ENCODE measurements around the gene MPHOSPH9. TPM values are rescaled to one million over a fixed set of nuclear protein-coding genes. Genes with fewer than 3 reads are reported as not detected.

The MPHOSPH9 gene
- total RNA-seq, 2 experiments from 2014 or later: 94.0 to 128 TPM

DNA sequence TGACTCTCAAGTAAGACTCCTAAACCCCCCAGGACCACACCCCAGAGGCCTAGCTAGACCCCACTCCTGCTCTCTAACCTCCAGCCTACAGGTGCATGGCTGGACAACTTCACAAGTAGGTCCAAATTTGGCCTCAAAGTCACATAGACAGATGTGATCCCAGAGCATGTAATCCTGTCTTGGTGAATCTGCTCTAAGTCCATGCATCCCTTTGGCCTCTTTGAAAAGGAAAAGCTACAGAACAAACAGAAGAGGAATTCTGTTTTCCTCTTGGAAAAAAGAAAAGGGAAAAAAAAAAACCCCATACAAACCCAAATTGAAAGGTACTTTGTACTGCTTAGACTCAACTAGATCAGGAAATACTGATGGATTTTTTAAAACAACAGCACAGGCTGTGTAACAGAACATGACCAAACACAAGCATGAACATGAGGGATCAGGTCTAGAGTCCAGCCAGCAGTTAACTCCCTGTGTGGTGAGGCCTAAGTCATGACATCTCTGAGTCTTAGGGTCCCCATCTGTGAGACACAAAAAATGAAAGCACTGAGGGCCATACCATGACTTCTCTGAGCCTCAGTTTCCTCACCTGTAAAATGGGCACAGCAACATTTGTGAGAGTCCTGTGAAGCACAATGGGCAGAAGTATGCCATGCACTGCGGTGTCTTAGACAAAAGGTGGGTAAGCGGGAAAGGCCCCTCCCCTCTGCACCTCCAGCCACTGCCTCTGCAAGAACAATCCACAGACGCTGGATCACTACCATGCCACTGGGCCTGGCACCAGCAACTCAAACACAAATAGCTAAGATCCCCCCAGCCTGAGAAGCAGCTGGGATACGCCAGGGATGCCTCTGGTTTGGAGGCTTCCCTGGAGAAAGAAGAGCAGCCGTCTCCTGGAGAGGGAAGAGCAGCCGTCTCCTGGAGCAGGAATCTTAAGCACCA lies 92.0 kb downstream of the MPHOSPH9 start:
- Mint-ChIP-seq H3K9me3 (ENCODE audit: low read depth) (no peaks in the 10 kb centered on the region), H3K4me1 (peaks cover 26% of the 10 kb centered on the region), H3K27ac (no peak overlapping the region), H3K36me3 (ENCODE audit: low read depth) (peaks cover 2% of the 10 kb centered on the region), H3K27me3 (no peaks in the 10 kb centered on the region), H3K4me3 (no peak overlapping the region)
- ChIA-PET POLR2A (no interaction called here), CTCF (no interaction called here)
- intact Hi-C loops (cut with DNase I, micrococcal nuclease): no loop called here
- no peak for ATAC-seq
- no peak for DNase-seq

DNA sequence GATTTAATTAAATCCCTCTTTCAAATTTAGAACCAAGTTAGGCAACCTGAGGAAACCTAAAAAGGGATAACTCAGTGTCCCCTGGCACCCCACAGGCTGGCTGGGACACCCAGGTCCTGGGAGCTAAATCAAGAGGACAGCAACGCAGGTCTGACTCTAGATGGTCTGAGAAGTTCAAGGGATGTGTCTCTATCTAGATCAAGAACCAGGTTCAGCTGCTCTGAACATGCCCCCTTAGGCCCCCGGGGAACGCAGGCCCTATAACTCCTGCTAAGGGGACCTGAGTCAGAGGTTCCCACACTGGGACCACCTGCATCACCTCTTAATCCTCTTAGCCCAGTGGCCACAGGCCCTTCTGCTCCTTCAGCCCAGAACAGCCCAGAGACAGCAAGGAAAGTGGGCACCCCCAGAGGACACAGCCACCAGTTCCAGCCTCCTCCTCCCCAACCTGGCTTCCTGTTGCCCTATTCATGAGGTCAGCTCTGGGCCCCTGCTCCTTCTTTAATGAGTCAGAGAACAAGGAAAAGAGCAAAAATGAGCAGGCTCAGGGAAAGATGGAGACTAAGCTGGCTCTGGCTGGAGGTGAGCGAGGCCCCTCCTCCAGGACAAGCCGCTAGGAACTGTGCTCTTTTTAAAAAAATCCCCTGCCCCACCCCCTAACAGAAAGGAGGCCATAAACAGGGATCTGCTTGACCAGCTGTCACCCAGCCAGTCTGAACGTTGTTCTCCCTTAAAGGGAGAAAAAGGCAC lies 92.8 kb downstream of the MPHOSPH9 start:
- ChIA-PET CTCF (no interaction called here), POLR2A (no interaction called here)
- no peak overlapping the region for H3K4me3 Mint-ChIP-seq
- H3K36me3 Mint-ChIP-seq (ENCODE audit: low read depth): peaks cover 3% of the 10 kb centered on the region
- peaks cover 30% of the 10 kb centered on the region for H3K4me1 Mint-ChIP-seq
- no peaks in the 10 kb centered on the region for H3K9me3 Mint-ChIP-seq (ENCODE audit: low read depth)
- H3K27ac Mint-ChIP-seq: peak overlapping the region; percentile 9
- ATAC-seq (peak; percentile 30), DNase-seq (no peak)
- intact Hi-C loops (cut with DNase I, micrococcal nuclease): no loop called here
- no peaks in the 10 kb centered on the region for H3K27me3 Mint-ChIP-seq

DNA sequence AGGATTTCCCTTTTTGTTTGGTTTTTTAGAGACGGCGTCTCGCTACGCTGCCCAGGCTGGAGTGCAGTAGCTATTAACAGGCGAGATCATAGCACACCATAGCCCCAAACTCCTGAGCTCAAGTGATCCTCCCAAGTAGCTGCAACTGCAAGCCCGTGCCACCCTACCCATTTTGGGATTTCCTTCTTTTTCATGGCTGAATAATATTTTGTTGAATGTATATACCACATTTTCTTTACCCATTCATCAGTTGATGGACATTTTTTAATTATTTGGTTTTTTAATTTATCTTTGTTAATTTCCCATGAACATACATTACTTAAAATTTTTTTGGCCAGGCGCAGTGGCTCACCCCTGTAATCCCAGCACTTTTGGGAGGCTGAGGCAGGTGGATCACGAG lies 97.3 kb downstream of the MPHOSPH9 start:
- intact Hi-C loops (cut with DNase I, micrococcal nuclease): no loop called here
- no peak overlapping the region for H3K4me3 Mint-ChIP-seq
- H3K4me1 Mint-ChIP-seq: peaks cover 44% of the 10 kb centered on the region
- no peaks in the 10 kb centered on the region for H3K27me3 Mint-ChIP-seq
- POLR2A ChIA-PET: no interaction called here
- ATAC-seq: no peak
- H3K27ac Mint-ChIP-seq: no peak overlapping the region
- CTCF ChIA-PET: interaction anchor here (0.9 to 1.2 kb wide), 3 partner anchors 8 to 71 kb away, joined by 3 read pairs; no protein-coding TSS in a partner anchor
- no peak for DNase-seq
- H3K36me3 Mint-ChIP-seq (ENCODE audit: low read depth): peaks cover 3% of the 10 kb centered on the region
- H3K9me3 Mint-ChIP-seq (ENCODE audit: low read depth): no peaks in the 10 kb centered on the region

DNA sequence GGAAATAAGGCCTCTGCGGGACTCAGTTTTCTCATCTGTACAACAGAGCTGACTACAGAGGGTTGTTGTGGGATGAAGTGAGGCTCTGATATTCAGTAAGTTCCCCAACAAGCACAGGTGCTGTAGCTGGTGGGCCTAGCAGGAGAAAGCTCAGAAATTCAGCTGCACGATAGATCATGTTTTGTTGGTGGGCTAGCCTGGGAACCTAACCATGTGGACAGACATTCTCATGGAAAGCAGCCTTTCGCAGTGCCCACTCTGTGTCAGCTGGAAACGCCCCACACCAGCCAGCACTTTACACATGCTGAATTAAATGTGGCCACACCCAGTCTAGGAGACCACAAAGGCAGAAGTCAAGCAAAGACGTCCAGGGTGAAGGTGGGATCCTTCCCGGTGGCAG lies 98.1 kb downstream of the MPHOSPH9 start:
- ATAC-seq (no peak), DNase-seq (no peak)
- H3K27me3 Mint-ChIP-seq: no peaks in the 10 kb centered on the region
- peaks cover 3% of the 10 kb centered on the region for H3K36me3 Mint-ChIP-seq (ENCODE audit: low read depth)
- ChIA-PET CTCF (interaction anchor here (0.6 to 1.2 kb wide), 5 partner anchors 9 to 758 kb away, joined by 3 to 4 read pairs (median 3); no protein-coding TSS in a partner anchor), POLR2A (no interaction called here)
- peaks cover 37% of the 10 kb centered on the region for H3K4me1 Mint-ChIP-seq
- no peak overlapping the region for H3K27ac Mint-ChIP-seq
- intact Hi-C loops (cut with DNase I, micrococcal nuclease): no loop called here
- no peak overlapping the region for H3K4me3 Mint-ChIP-seq
- H3K9me3 Mint-ChIP-seq (ENCODE audit: low read depth): no peaks in the 10 kb centered on the region

DNA sequence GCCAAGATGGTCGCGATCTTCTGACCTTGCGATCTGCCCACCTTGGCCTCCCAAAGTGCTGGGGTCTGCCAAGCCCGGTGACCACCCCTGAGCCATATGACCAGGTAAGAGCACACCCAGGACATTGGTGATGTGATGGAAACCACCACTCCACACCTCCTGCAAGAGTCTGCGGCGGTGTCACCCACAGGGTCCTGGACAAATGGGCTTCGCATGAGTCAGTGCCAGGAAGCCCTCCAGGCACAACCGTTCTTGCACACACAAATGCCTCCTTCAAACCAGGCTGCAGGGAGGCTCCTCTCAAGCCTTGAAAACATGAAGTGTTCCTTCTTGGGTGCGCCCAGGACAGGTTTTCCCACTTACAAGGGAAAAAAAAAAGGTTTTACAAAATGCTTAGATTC lies 98.7 kb downstream of the MPHOSPH9 start:
- no peaks in the 10 kb centered on the region for H3K27me3 Mint-ChIP-seq
- POLR2A ChIA-PET: no interaction called here

DNA sequence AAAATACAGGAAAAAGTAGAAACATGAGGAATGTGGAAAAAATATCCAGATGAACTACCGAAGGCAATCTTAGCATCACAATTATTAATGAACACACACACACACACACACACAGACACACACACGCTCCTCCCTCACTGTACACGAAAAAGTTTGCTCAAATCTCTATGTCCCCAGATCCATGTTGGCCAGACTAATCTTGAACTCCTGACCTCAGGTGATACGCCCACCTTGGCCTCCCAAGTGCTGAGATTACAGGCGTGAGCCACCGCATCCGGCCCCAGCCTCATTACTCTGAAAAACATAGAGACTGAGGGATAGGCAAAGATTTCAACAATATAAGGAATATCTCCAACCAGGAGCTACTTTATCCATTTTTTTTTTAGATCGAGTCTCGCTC lies 99.2 kb downstream of the MPHOSPH9 start:
- Mint-ChIP-seq H3K4me3 (no peak overlapping the region), H3K9me3 (ENCODE audit: low read depth) (no peaks in the 10 kb centered on the region), H3K36me3 (ENCODE audit: low read depth) (peaks cover 3% of the 10 kb centered on the region), H3K27me3 (no peaks in the 10 kb centered on the region), H3K27ac (no peak overlapping the region), H3K4me1 (peaks cover 34% of the 10 kb centered on the region)
- intact Hi-C loops (cut with DNase I, micrococcal nuclease): no loop called here
- no peak for DNase-seq
- CTCF ChIA-PET: interaction anchor here (1.0 kb wide), 1 partner anchor 9 kb away, joined by 3 read pairs; no protein-coding TSS in a partner anchor
- ATAC-seq: no peak
- POLR2A ChIA-PET: no interaction called here

More for the DNA sequence above, 98.7 kb downstream of the MPHOSPH9 start:
- Mint-ChIP-seq H3K4me1 (peaks cover 34% of the 10 kb centered on the region), H3K27ac (no peak overlapping the region), H3K4me3 (no peak overlapping the region), H3K9me3 (ENCODE audit: low read depth) (no peaks in the 10 kb centered on the region), H3K36me3 (ENCODE audit: low read depth) (peaks cover 3% of the 10 kb centered on the region)
- intact Hi-C loops (cut with DNase I, micrococcal nuclease): no loop called here
- DNase-seq (no peak), ATAC-seq (no peak)
- CTCF ChIA-PET: interaction anchor here (0.6 to 1.2 kb wide), 2 partner anchors 14 to 757 kb away, joined by 3 to 4 read pairs; no protein-coding TSS in a partner anchor

DNA sequence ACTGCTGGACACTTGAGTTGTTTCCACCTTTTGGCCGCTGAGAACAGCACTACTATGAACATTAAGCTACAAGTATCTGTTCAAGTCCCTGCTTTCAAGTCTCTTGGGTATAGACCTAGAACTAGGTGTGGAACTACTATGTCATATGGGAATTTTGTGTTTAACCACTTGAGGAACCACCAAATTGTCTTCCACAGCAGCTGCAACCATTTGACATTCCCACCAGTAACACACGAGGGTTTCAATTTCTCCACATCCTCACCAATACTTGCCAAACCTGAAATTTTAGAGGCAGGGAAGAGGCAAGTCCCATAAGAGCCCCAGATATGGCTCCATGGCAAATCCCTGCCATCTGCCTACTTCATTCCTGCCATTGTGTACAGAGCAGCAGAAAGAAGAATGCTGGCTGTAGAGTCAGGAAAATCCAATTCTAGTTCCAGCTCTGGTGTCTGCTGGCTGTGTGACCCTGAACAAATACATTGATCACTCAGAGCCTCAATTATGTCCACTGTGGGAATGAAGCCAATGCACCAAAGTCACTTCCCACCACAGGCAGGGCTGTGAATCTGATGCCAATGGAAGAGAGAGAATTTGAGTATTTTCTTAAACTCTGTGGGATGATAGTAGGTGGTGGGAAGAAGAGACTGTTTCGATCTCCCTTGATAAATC lies 99.9 kb downstream of the MPHOSPH9 start:
- intact Hi-C loops (cut with DNase I, micrococcal nuclease): no loop called here

DNA sequence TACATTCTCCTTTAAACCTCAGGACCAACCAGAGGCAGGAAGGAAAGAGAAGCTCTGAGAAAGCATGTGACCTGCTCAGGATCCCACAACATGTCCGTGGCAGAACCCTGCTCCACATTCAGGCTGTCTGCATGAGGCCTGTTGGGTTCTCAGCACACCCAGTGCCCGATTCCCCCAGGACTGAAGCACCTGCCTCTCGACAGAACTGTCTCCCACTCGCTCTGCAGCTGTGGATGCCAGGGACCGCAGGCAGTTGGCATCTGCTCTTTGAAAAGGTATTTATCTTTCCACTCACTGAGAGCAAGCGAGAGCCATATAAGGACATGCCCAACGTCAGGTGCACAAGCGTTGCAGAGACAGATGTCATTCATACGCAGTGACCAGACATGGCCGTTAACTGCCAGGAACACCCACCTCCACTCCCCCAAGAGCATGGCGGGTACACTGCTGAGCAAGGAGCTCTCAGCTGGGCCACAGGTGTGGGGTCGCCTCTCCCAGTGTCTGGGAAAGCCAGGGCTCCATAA lies 101.0 kb downstream of the MPHOSPH9 start:
- intact Hi-C loops (cut with DNase I, micrococcal nuclease): no loop called here
- peaks cover 3% of the 10 kb centered on the region for H3K36me3 Mint-ChIP-seq (ENCODE audit: low read depth)
- H3K27ac Mint-ChIP-seq: peak overlapping the region; percentile 84
- ATAC-seq (peak; percentile 88), DNase-seq (peak; percentile 55)
- ChIA-PET CTCF (interaction anchor here (0.6 to 1.7 kb wide), 4 partner anchors 9 to 103 kb away, joined by 3 to 4 read pairs (median 3); no protein-coding TSS in a partner anchor), POLR2A (no interaction called here)
- H3K9me3 Mint-ChIP-seq (ENCODE audit: low read depth): no peaks in the 10 kb centered on the region
- H3K4me3 Mint-ChIP-seq: peak overlapping the region; percentile 29
- H3K4me1 Mint-ChIP-seq: peaks cover 34% of the 10 kb centered on the region
- H3K27me3 Mint-ChIP-seq: no peaks in the 10 kb centered on the region

More for the DNA sequence above, 99.9 kb downstream of the MPHOSPH9 start:
- ChIA-PET POLR2A (no interaction called here), CTCF (interaction anchor here (1.0 to 1.7 kb wide), 2 partner anchors 10 kb away, joined by 3 to 4 read pairs; no protein-coding TSS in a partner anchor)
- DNase-seq (no peak), ATAC-seq (no peak)
- H3K27ac Mint-ChIP-seq: no peak overlapping the region
- H3K4me1 Mint-ChIP-seq: peaks cover 34% of the 10 kb centered on the region
- no peak overlapping the region for H3K4me3 Mint-ChIP-seq
- peaks cover 3% of the 10 kb centered on the region for H3K36me3 Mint-ChIP-seq (ENCODE audit: low read depth)
- H3K27me3 Mint-ChIP-seq: no peaks in the 10 kb centered on the region
- H3K9me3 Mint-ChIP-seq (ENCODE audit: low read depth): no peaks in the 10 kb centered on the region

DNA sequence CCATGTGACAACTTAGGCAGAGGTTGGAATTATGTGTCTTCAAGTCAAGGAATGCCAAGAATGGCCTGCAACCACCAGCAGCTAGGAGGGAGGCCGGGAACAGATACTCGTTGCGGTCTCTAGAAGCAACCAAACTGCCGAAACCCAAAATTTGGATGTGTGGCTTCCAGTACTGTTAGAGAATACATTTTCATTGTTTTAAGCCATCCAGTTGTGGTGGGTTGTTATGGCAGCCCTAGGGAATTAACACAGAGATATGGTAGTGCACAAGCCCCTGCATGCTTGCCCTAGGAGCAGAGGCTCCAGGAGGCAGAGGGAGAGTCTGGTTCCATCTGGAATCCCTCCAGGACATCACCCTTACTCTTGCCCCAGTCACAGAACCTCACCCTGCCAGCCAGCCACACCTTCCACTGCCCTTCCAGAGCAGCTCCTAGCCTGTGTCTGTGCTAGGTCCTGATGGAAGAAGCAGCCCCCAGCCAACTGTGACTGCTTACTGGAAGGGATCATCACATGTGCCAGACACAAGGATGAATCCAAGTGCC lies 101.6 kb downstream of the MPHOSPH9 start:
- H3K4me1 Mint-ChIP-seq: peaks cover 39% of the 10 kb centered on the region
- ChIA-PET POLR2A (no interaction called here), CTCF (interaction anchor here (0.6 to 1.7 kb wide), 4 partner anchors 8 to 104 kb away, joined by 3 to 4 read pairs (median 3); no protein-coding TSS in a partner anchor)
- H3K4me3 Mint-ChIP-seq: peak overlapping the region; percentile 29
- H3K27me3 Mint-ChIP-seq: no peaks in the 10 kb centered on the region
- H3K36me3 Mint-ChIP-seq (ENCODE audit: low read depth): peaks cover 3% of the 10 kb centered on the region
- intact Hi-C loops (cut with DNase I, micrococcal nuclease): no loop called here
- peak overlapping the region; percentile 84 for H3K27ac Mint-ChIP-seq
- no peak for ATAC-seq
- DNase-seq: no peak
- H3K9me3 Mint-ChIP-seq (ENCODE audit: low read depth): no peaks in the 10 kb centered on the region

DNA sequence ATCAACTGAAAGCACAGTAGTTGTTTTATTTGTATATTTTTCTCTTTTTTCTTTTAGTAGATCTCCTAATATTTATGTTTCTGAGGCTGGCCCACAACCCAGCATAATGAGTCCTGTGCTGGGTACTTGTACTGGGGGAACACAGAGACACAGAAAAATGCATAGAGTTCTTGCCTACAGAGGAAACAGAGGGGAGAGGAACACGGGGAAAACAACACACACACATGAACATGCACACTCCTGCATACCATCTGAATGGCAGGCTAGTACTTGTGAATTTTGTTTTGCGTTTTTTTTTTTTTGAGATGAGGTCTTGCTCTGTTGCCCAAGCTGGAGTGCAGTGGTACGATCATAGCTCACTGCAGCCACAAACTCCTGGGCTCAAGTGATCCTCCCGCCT lies 103.3 kb downstream of the MPHOSPH9 start:
- intact Hi-C loops (cut with DNase I, micrococcal nuclease): no loop called here
- no peak for ATAC-seq

More for the DNA sequence above, 103.3 kb downstream of the MPHOSPH9 start:
- H3K27me3 Mint-ChIP-seq: no peaks in the 10 kb centered on the region
- H3K4me1 Mint-ChIP-seq: peaks cover 40% of the 10 kb centered on the region
- no peaks in the 10 kb centered on the region for H3K36me3 Mint-ChIP-seq (ENCODE audit: low read depth)
- ChIA-PET POLR2A (interaction anchor here (0.6 kb wide), 1 partner anchor 85 kb away, joined by 4 read pairs; no protein-coding TSS in a partner anchor), CTCF (interaction anchor here (1.4 kb wide), 1 partner anchor 15 kb away, joined by 3 read pairs; no protein-coding TSS in a partner anchor)
- H3K27ac Mint-ChIP-seq: no peak overlapping the region
- no peak overlapping the region for H3K4me3 Mint-ChIP-seq
- DNase-seq: no peak
- no peaks in the 10 kb centered on the region for H3K9me3 Mint-ChIP-seq (ENCODE audit: low read depth)
